ENCODE measurements around the gene LRP1B. TPM values are rescaled to one million over a fixed set of nuclear protein-coding genes. Genes with fewer than 3 reads are reported as not detected.

Gene LRP1B
- total RNA-seq, 1 experiment from 2014 or later: 0.52 TPM

- TF ChIP-seq MLX (CRISPR knock-in tag; IDR thresholded peaks at IDR 0.05) (no peak), RORB (CRISPR knock-in tag; IDR thresholded peaks at IDR 0.05) (no peak), ZNF396 (CRISPR knock-in tag; IDR thresholded peaks at IDR 0.05; ENCODE audit: borderline replicate concordance) (no peak), CBFB (CRISPR knock-in tag; IDR thresholded peaks at IDR 0.05; ENCODE audit: low read depth) (no peak), ZNF532 (CRISPR knock-in tag; IDR thresholded peaks at IDR 0.05; ENCODE audit: borderline replicate concordance) (no peak), IRF2 (CRISPR knock-in tag; IDR thresholded peaks at IDR 0.05; ENCODE audit: borderline replicate concordance, low read depth) (no peak), E2F1 (CRISPR knock-in tag; IDR thresholded peaks at IDR 0.05) (no peak), ZNF416 (CRISPR knock-in tag; IDR thresholded peaks at IDR 0.05) (no peak), ATF3 (CRISPR knock-in tag; conservative IDR thresholded peaks at IDR 0.05) (no peak)
Measured at GRCh38 chr2:140338795-140339194, 1792.0 kb downstream of the LRP1B start (continued).

GRCh38 chr2:140337061-140337460, 1793.8 kb downstream of the LRP1B start:
- no peak overlapping the region for H3K4me3 Mint-ChIP-seq
- ChIA-PET CTCF (no interaction called here), POLR2A (no interaction called here)
- TF ChIP-seq KAT7 (CRISPR knock-in tag; IDR thresholded peaks at IDR 0.05; ENCODE audit: borderline replicate concordance): no peak
- no peak for TF ChIP-seq ZNF281 (CRISPR knock-in tag; IDR thresholded peaks at IDR 0.05)
- no peak for TF ChIP-seq ERG (CRISPR knock-in tag; IDR thresholded peaks at IDR 0.05)
- TF ChIP-seq ZNF138 (CRISPR knock-in tag; conservative IDR thresholded peaks at IDR 0.05): no peak
- no peak for TF ChIP-seq SMAD3 (CRISPR knock-in tag; IDR thresholded peaks at IDR 0.05; ENCODE audit: borderline replicate concordance)
- no peak for TF ChIP-seq E2F5 (CRISPR knock-in tag; IDR thresholded peaks at IDR 0.05)
- TF ChIP-seq AR (CRISPR knock-in tag; IDR thresholded peaks at IDR 0.05): no peak
- no peak for TF ChIP-seq GRHL2 (CRISPR knock-in tag; IDR thresholded peaks at IDR 0.05; ENCODE audit: insufficient replicate concordance, severe bottlenecking)
- no peak overlapping the region for H3K27ac Mint-ChIP-seq
- H3K27me3 Mint-ChIP-seq (ENCODE audit: low read depth): no peaks in the 10 kb centered on the region
- ATAC-seq (no peak), DNase-seq (ENCODE audit: low spot score) (no peak)
- H3K36me3 Mint-ChIP-seq: no peaks in the 10 kb centered on the region
- H3K4me1 Mint-ChIP-seq: no peaks in the 10 kb centered on the region
- no peaks in the 10 kb centered on the region for H3K9me3 Mint-ChIP-seq

Data from WTC11 (cell line).